K562 (cell line): ENCODE data around the gene FGFR4. TPM values are rescaled to one million over a fixed set of nuclear protein-coding genes. Genes with fewer than 3 reads are reported as not detected.

Source experiments
- AFF4 ChIP-seq: sonication (generic); formaldehyde crosslinking; IDR thresholded peaks from 2 replicates; pipeline ENCODE4 v1.8.0; 2023; ENCODE audit warnings: mild to moderate bottlenecking, missing genetic modification reagents
- CBX1 ChIP-seq: sonication (generic); IDR thresholded peaks from 2 replicates; pipeline ENCODE4 v1.6.1; 2016; ENCODE audit warnings: antibody characterized with exemption, low read depth, mild to moderate bottlenecking
- CBX3 ChIP-seq, 2 experiments: IDR thresholded peaks; 1 replicate in 1 of 2; 2 replicates in 1 of 2; pipeline ENCODE4 v1.6.1; 2012; ENCODE audit warnings: inconsistent platforms in 2 of 2, low read length in 2 of 2, borderline replicate concordance in 1 of 2, control low read depth in 1 of 2
- DIDO1 ChIP-seq: fragments of 450-650 bp; IDR thresholded peaks from 2 replicates; pipeline ENCODE4 v1.6.1; 2016; ENCODE audit warnings: low read depth, missing biosample characterization, missing genetic modification characterization
- EZH2 ChIP-seq: IDR thresholded peaks from 2 replicates; pipeline ENCODE4 v1.6.1; 2012; ENCODE audit warnings: low read depth, mild to moderate bottlenecking, inconsistent platforms, low read length, borderline replicate concordance
- GTF2F1 ChIP-seq: IDR thresholded peaks from 2 replicates; pipeline ENCODE4 v1.6.1; 2011; ENCODE audit warnings: low read depth, low read length, improper control_type of control experiment
- HMG20B ChIP-seq: fragments of 250-450 bp; sonication (Bioruptor Pico); IDR thresholded peaks from 2 replicates; pipeline ENCODE4 v1.5.0; 2021; ENCODE audit warnings: mild to moderate bottlenecking
- HMGN3 ChIP-seq: IDR thresholded peaks from 2 replicates; pipeline ENCODE4 v1.6.1; 2011; ENCODE audit warnings: borderline replicate concordance, low read depth, mild to moderate bottlenecking, mixed read lengths, low read length; ENCODE audit not compliant: insufficient read length; ENCODE audit errors: extremely low read depth
- HNRNPK ChIP-seq: fragments of 200-400 bp; formaldehyde crosslinking; IDR thresholded peaks from one replicate; pipeline ENCODE4 v1.6.1; 2018; ENCODE audit warnings: mild to moderate bottlenecking, low read depth, low read length; ENCODE audit not compliant: poor library complexity, severe bottlenecking
- L3MBTL2 ChIP-seq: fragments of 450-650 bp; IDR thresholded peaks from 2 replicates; pipeline ENCODE4 v1.6.1; 2016; ENCODE audit warnings: mild to moderate bottlenecking, moderate library complexity
- MTA1 ChIP-seq: fragments of 450-650 bp; IDR thresholded peaks from 2 replicates; pipeline ENCODE4 v1.6.1; 2017; ENCODE audit warnings: borderline replicate concordance
- MTA3 ChIP-seq: fragments of 450-650 bp; formaldehyde crosslinking; IDR thresholded peaks from 2 replicates; pipeline ENCODE4 v1.6.1; 2017; ENCODE audit warnings: mild to moderate bottlenecking, borderline replicate concordance
- PHF20 ChIP-seq: fragments of 450-650 bp; IDR thresholded peaks from 2 replicates; pipeline ENCODE4 v1.6.1; 2018; ENCODE audit not compliant: partially characterized antibody
- SOX6 ChIP-seq: fragments of 450-650 bp; IDR thresholded peaks from 2 replicates; pipeline ENCODE4 v1.6.1; 2014; ENCODE audit warnings: mild to moderate bottlenecking
- TAL1 ChIP-seq: fragments of 450-650 bp; IDR thresholded peaks from 2 replicates; pipeline ENCODE4 v1.6.1; 2016; ENCODE audit warnings: mild to moderate bottlenecking
- ZEB2 ChIP-seq: fragments of 450-650 bp; IDR thresholded peaks from 2 replicates; pipeline ENCODE4 v1.6.1; 2016
- ZHX1 ChIP-seq: fragments of 150-350 bp; conservative IDR thresholded peaks from 2 replicates; pipeline ENCODE4 v1.6.1; 2014; ENCODE audit warnings: low read length
- ZNF3 ChIP-seq: fragments of 250-450 bp; sonication (Bioruptor Pico); IDR thresholded peaks from 2 replicates; pipeline ENCODE4 v1.5.0; 2021; ENCODE audit warnings: mild to moderate bottlenecking, moderate library complexity
- ZNF77 ChIP-seq: fragments of 250-450 bp; sonication (Bioruptor Pico); IDR thresholded peaks from 2 replicates; pipeline ENCODE4 v1.5.0; 2020
- polyA plus RNA-seq, 8 experiments: library from polyadenylated mRNA; depleted of rRNA in 4 of 8; stranded (reverse) in 5 of 8; unstranded in 3 of 8; fragments of >200 nt; fragmentation: Nextera tagmentation in 2 of 8; fragmentation: Illumina TruSeq in 1 of 8; extraction: Ambion mirVana in 2 of 8; extraction: Trizol in 1 of 8; gene quantifications; 2 replicates each; pipeline versions ENCODE4 v1.2.1 to v1.2.3, GENCODE V29; 2011 to 2014; ENCODE audit warnings: inconsistent platforms in 1 of 8, missing spikeins in 1 of 8
- total RNA-seq, 7 experiments: library from RNA; depleted of rRNA in 6 of 7; stranded (reverse); fragments of >200 nt in 6 of 7; fragmentation: Illumina TruSeq in 2 of 7; extraction: Trizol in 2 of 7; gene quantifications; 2 replicates each; pipeline versions ENCODE4 v1.2.1 to v1.2.3, GENCODE V29; 2011 to 2021; ENCODE audit warnings: low replicate concordance in 1 of 7

The FGFR4 gene
- total and polyA plus RNA-seq, 9 of the 15 experiments (the other 6 are each of a cell fraction or from before 2014, with no cell fraction given) = 0.76 to 35.4 (median 7.5) TPM

- TF ChIP-seq L3MBTL2 = 0 out of 2 replicates have a peak, but pooled peaks have one; percentile 36
- peak; percentile 35; the same call in 1 of the 2 replicates for TF ChIP-seq MTA3
- peak; percentile 77 for TF ChIP-seq SOX6
- no peak for TF ChIP-seq HNRNPK
- no peak for TF ChIP-seq PHF20
- no peak for TF ChIP-seq EZH2
- no peak for TF ChIP-seq CBX1
- peak; percentile 68 for TF ChIP-seq HMGN3
- TF ChIP-seq CBX3 (IDR thresholded peaks at IDR 0.05; ENCODE audit: borderline replicate concordance in 1 of 2, low read length in 2 of 2) = no peak
- peak; percentile 91 for TF ChIP-seq TAL1
- no peak for TF ChIP-seq AFF4 (CRISPR knock-in tag)
- no peak for TF ChIP-seq ZEB2
- no peak for TF ChIP-seq ZHX1
- TF ChIP-seq ZNF3 (CRISPR knock-in tag) = no peak
- TF ChIP-seq MTA1 = no peak; the same call in 1 of the 2 replicates
- TF ChIP-seq DIDO1 (tag) = no peak
- no peak for TF ChIP-seq GTF2F1
- no peak for TF ChIP-seq HMG20B (CRISPR knock-in tag)
- TF ChIP-seq ZNF77 (CRISPR knock-in tag) = no peak
These were observed 27.1 kb downstream of the FGFR4 start (continued) for GRCh38 chr5:177113566-177114424.
